ENCODE measurements around the gene LELP1.
A peak's percentile ranks its signal among the peaks of the same experiment; 100 is the strongest.
"Not testable (repeated sequence)": the region's sequence is repeated elsewhere in the genome, so short reads cannot be mapped to it uniquely, and the experiment has no call there.

The LELP1 gene

DNA sequence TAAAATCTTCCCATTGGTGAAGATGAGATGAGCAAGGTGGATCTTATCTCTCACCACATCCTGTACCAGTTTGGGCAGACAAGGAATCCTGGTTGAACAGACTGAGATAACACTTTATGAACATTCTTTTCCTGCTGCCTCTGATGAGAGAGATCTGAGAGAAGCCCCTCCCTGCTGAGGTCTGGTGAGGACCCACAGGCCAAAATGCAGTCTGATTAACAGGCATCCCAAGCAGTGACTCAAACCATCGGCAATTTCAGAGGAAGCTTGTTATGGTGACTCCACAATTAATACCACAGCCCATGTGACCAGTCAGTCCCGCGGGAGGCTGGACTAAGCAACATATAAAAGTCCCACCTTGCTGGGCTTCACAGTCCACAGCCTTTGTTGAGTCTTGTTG, 14.0 kb downstream of the LELP1 start, which contains the start of gene PRR9:
Gene PRR9 (plus strand): TSS at position 373 of the 400 bp plus-strand sequence. CDS start 561 bp downstream, outside the sequence.
- no peak within 1 kb of the TSS for H2BK120ac ChIP-seq (ENCODE audit: low read depth, low read length)
- no peak within 1 kb of the TSS for H2BK12ac ChIP-seq (ENCODE audit: low read length in 2 of 2)
- H3K14ac ChIP-seq (ENCODE audit: low read length in 2 of 2) = no peak within 1 kb of the TSS
- WGBS = 70% methylated on average over 3 of the region's 3 CpGs
- H3K23ac ChIP-seq (ENCODE audit: low read length in 2 of 2) = no peak within 1 kb of the TSS
- no peak within 1 kb of the TSS for H3K18ac ChIP-seq (ENCODE audit: low read depth in 1 of 2, low read length in 2 of 2)
- no peaks in the 10 kb centered on the region for H3K4me1 ChIP-seq (ENCODE audit: control insufficient read depth, insufficient read depth, low read depth, low read length)
- DNase-seq = no peak
- no peak within 1 kb of the TSS for H3K4ac ChIP-seq (ENCODE audit: low read depth in 1 of 2, low read length in 2 of 2)
- H3K4me2 ChIP-seq (ENCODE audit: low read length, poor library complexity, severe bottlenecking) = no peak within 1 kb of the TSS
- H3K79me1 ChIP-seq (replicated peaks; ENCODE audit: low read length, poor library complexity, severe bottlenecking) = no peaks in the 10 kb centered on the region
- H4K8ac ChIP-seq (ENCODE audit: low read length) = no peak within 1 kb of the TSS
- H2AK5ac ChIP-seq (ENCODE audit: low read length, severe bottlenecking) = no peak within 1 kb of the TSS
- no peaks in the 10 kb centered on the region for H3K9me3 ChIP-seq (ENCODE audit: control insufficient read depth, low read length)
- H2BK15ac ChIP-seq (ENCODE audit: low read depth, poor library complexity, severe bottlenecking) = no peak within 1 kb of the TSS
- H2BK5ac ChIP-seq (ENCODE audit: low read depth, low read length, poor library complexity, severe bottlenecking) = no peak within 1 kb of the TSS
- peaks cover 1 to 6% of the 10 kb centered on the region in 2 experiments for H3K27me3 ChIP-seq (ENCODE audit: control insufficient read depth in 1 of 2, insufficient read depth in 1 of 2, low read length in 2 of 2)
- H3K36me3 ChIP-seq (ENCODE audit: control insufficient read depth in 1 of 2, insufficient read depth in 2 of 2, low read depth in 1 of 2, low read length in 2 of 2) = no peaks in the 10 kb centered on the region
- H3K9ac ChIP-seq (ENCODE audit: low read length) = no peak within 1 kb of the TSS
- H2AFZ ChIP-seq (ENCODE audit: low read depth, low read length) = no peak within 1 kb of the TSS
- no peak within 1 kb of the TSS for H4K91ac ChIP-seq (ENCODE audit: low read length)
- H3K27ac ChIP-seq (ENCODE audit: low read length, poor library complexity, severe bottlenecking) = no peak within 1 kb of the TSS
- H3K4me3 ChIP-seq (ENCODE audit: insufficient read depth in 1 of 2, low read depth in 1 of 2, low read length in 2 of 2) = no peak within 1 kb of the TSS

DNA sequence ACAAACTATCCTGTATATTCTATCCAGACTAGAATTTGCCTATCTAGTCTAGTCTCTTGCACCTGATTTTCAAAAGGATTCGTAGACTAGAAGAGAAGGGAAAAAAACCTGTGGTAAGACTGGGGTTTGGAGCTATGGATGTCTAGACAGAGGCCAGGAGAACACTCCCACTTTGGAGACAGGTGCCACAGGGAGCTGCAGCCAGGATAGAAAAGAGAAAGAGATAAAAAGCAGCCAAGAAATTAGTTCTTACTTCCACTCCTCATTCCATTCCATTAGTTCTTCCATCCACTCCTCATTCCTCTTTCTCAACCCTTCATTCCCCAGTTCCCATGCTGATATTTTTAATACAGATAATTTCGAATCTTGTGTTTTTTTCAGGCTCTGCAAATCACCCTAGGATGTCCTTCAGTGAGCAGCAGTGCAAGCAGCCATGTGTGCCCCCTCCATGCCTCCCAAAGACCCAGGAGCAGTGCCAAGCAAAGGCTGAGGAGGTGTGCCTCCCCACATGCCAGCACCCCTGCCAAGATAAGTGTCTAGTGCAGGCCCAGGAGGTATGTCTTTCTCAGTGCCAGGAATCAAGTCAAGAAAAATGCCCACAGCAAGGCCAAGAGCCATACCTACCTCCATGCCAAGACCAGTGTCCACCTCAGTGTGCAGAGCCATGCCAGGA, 14.7 kb downstream of the LELP1 start:
- H3K27ac ChIP-seq (ENCODE audit: low read length, poor library complexity, severe bottlenecking) = no peak overlapping the region
- H2AFZ ChIP-seq (ENCODE audit: low read depth, low read length) = no peak overlapping the region
- H3K27me3 ChIP-seq (ENCODE audit: control insufficient read depth in 1 of 2, insufficient read depth in 1 of 2, low read length in 2 of 2) = peaks cover 8 to 10% of the 10 kb centered on the region in 2 experiments
- WGBS = 2% methylated on average over 2 of the region's 2 CpGs
- H3K4me2 ChIP-seq (ENCODE audit: low read length, poor library complexity, severe bottlenecking) = no peak overlapping the region
- H2BK5ac ChIP-seq (ENCODE audit: low read depth, low read length, poor library complexity, severe bottlenecking) = no peak overlapping the region
- no peak overlapping the region for H2BK120ac ChIP-seq (ENCODE audit: low read depth, low read length)
- no peak overlapping the region for H2AK5ac ChIP-seq (ENCODE audit: low read length, severe bottlenecking)
- no peak overlapping the region for H3K18ac ChIP-seq (ENCODE audit: low read depth in 1 of 2, low read length in 2 of 2)
- H3K9ac ChIP-seq (ENCODE audit: low read length) = no peak overlapping the region
- DNase-seq = no peak
- no peak overlapping the region for H2BK15ac ChIP-seq (ENCODE audit: low read depth, poor library complexity, severe bottlenecking)
- no peaks in the 10 kb centered on the region for H3K4me1 ChIP-seq (ENCODE audit: control insufficient read depth, insufficient read depth, low read depth, low read length)
- H3K79me1 ChIP-seq (replicated peaks; ENCODE audit: low read length, poor library complexity, severe bottlenecking) = no peaks in the 10 kb centered on the region
- H4K8ac ChIP-seq (ENCODE audit: low read length) = no peak overlapping the region
- H3K9me3 ChIP-seq (ENCODE audit: control insufficient read depth, low read length) = no peaks in the 10 kb centered on the region
- no peak overlapping the region for H3K4me3 ChIP-seq (ENCODE audit: insufficient read depth in 1 of 2, low read depth in 1 of 2, low read length in 2 of 2)
- H3K23ac ChIP-seq (ENCODE audit: low read length in 2 of 2) = no peak overlapping the region
- H3K36me3 ChIP-seq (ENCODE audit: control insufficient read depth in 1 of 2, insufficient read depth in 2 of 2, low read depth in 1 of 2, low read length in 2 of 2) = no peaks in the 10 kb centered on the region
- H4K91ac ChIP-seq (ENCODE audit: low read length) = no peak overlapping the region
- H2BK12ac ChIP-seq (ENCODE audit: low read length in 2 of 2) = no peak overlapping the region
- H3K14ac ChIP-seq (ENCODE audit: low read length in 2 of 2) = no peak overlapping the region
- no peak overlapping the region for H3K4ac ChIP-seq (ENCODE audit: low read depth in 1 of 2, low read length in 2 of 2)

DNA sequence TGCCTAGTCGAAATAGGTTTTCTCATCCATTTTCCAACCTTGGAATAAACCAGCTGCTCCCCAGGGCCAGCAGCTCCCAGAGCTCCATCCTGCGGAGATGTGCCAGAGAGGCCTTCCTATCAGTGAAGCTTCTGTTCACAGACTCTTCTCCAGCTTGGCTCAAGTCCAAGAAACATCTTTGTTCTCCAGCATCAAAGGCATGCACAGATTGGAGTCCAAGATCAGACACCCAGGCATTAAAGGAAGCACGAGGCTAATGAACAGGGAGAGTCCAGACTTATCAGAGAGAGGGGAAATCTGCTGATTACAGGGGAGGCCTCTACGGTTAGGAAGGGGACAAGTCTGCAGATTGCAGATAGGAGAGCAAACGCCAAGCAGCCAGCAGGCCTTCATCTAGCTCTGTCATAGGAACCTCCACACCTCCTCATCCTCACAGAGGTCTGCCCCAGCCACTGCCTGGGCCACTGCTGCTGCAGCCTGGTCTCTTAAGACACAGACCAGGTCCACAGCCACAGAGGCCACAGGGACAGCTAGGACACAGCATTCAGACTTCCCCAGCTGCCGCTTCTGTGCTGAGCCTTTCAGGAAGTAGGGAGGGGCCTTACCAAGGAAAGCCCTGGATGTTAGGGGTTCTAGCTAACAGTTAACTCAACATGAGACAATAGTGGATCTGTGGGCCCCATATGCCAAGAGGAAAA, 17.5 kb downstream of the LELP1 start:
- 54% methylated on average over 6 of the region's 6 CpGs for WGBS
- Histone ChIP-seq H3K79me1 (replicated peaks; ENCODE audit: low read length, poor library complexity, severe bottlenecking) (no peaks in the 10 kb centered on the region), H3K36me3 (ENCODE audit: control insufficient read depth in 1 of 2, insufficient read depth in 2 of 2, low read depth in 1 of 2, low read length in 2 of 2) (no peaks in the 10 kb centered on the region), H3K9ac (ENCODE audit: low read length) (no peak overlapping the region), H3K9me3 (ENCODE audit: control insufficient read depth, low read length) (no peaks in the 10 kb centered on the region), H3K18ac (ENCODE audit: low read depth in 1 of 2, low read length in 2 of 2) (no peak overlapping the region), H3K4me1 (ENCODE audit: control insufficient read depth, insufficient read depth, low read depth, low read length) (no peaks in the 10 kb centered on the region), H3K4me3 (ENCODE audit: insufficient read depth in 1 of 2, low read depth in 1 of 2, low read length in 2 of 2) (no peak overlapping the region), H3K23ac (ENCODE audit: low read length in 2 of 2) (no peak overlapping the region), H2BK15ac (ENCODE audit: low read depth, poor library complexity, severe bottlenecking) (no peak overlapping the region), H3K4me2 (ENCODE audit: low read length, poor library complexity, severe bottlenecking) (no peak overlapping the region), H4K8ac (ENCODE audit: low read length) (no peak overlapping the region), H3K27me3 (ENCODE audit: control insufficient read depth in 1 of 2, insufficient read depth in 1 of 2, low read length in 2 of 2) (peaks cover 8 to 18% of the 10 kb centered on the region in 2 experiments), H2BK12ac (ENCODE audit: low read length in 2 of 2) (no peak overlapping the region), H3K14ac (ENCODE audit: low read length in 2 of 2) (no peak overlapping the region), H2BK120ac (ENCODE audit: low read depth, low read length) (no peak overlapping the region), H4K91ac (ENCODE audit: low read length) (no peak overlapping the region), H2BK5ac (ENCODE audit: low read depth, low read length, poor library complexity, severe bottlenecking) (no peak overlapping the region), H2AK5ac (ENCODE audit: low read length, severe bottlenecking) (no peak overlapping the region), H3K4ac (ENCODE audit: low read depth in 1 of 2, low read length in 2 of 2) (no peak overlapping the region), H2AFZ (ENCODE audit: low read depth, low read length) (no peak overlapping the region), H3K27ac (ENCODE audit: low read length, poor library complexity, severe bottlenecking) (no peak overlapping the region)
- no peak for DNase-seq

- Histone ChIP-seq H3K27me3 (ENCODE audit: control insufficient read depth in 1 of 2, insufficient read depth in 1 of 2, low read length in 2 of 2) (peaks cover 8 to 24% of the 10 kb centered on the region in 2 experiments), H3K9ac (ENCODE audit: low read length) (peak overlapping the region; percentile 0)
- H2AFZ ChIP-seq (ENCODE audit: low read depth, low read length); H4K8ac ChIP-seq (ENCODE audit: low read length); H2BK15ac ChIP-seq (ENCODE audit: low read depth, poor library complexity, severe bottlenecking); H4K91ac ChIP-seq (ENCODE audit: low read length); H3K4me1 ChIP-seq (ENCODE audit: control insufficient read depth, insufficient read depth, low read depth, low read length); H3K14ac ChIP-seq (ENCODE audit: low read length in 2 of 2); H3K4ac ChIP-seq (ENCODE audit: low read depth in 1 of 2, low read length in 2 of 2); H3K27ac ChIP-seq (ENCODE audit: low read length, poor library complexity, severe bottlenecking); H3K23ac ChIP-seq (ENCODE audit: low read length in 2 of 2); H3K18ac ChIP-seq (ENCODE audit: low read depth in 1 of 2, low read length in 2 of 2); H3K4me3 ChIP-seq (ENCODE audit: insufficient read depth in 1 of 2, low read depth in 1 of 2, low read length in 2 of 2); H2BK5ac ChIP-seq (ENCODE audit: low read depth, low read length, poor library complexity, severe bottlenecking); H3K36me3 ChIP-seq (ENCODE audit: control insufficient read depth in 1 of 2, insufficient read depth in 2 of 2, low read depth in 1 of 2, low read length in 2 of 2); H3K79me1 ChIP-seq (replicated peaks; ENCODE audit: low read length, poor library complexity, severe bottlenecking); H3K9me3 ChIP-seq (ENCODE audit: control insufficient read depth, low read length); H3K4me2 ChIP-seq (ENCODE audit: low read length, poor library complexity, severe bottlenecking); H2AK5ac ChIP-seq (ENCODE audit: low read length, severe bottlenecking); H2BK120ac ChIP-seq (ENCODE audit: low read depth, low read length); H2BK12ac ChIP-seq (ENCODE audit: low read length in 2 of 2): not testable (repeated sequence)
- DNase-seq = peak; percentile 1
- whole genome bisulfite sequencing = 54% methylated on average over 11 of the region's 16 CpGs
These were observed 20.0 kb downstream of the LELP1 start for GRCh38 chr1:153223040-153223891.

Measured in mesenchymal stem cell (in vitro differentiated cells and primary cell).